GM19452 (cell line): ENCODE data around the gene FCER2.
"Not testable (repeated sequence)": the region's sequence is repeated elsewhere in the genome, so short reads cannot be mapped to it uniquely, and the experiment has no call there.

Experiments
- ATAC-seq: cut with Tn5 transposase; IDR thresholded peaks from one replicate; pipeline ENCODE4 v1.9.1; 2021; ENCODE audit not compliant: unreplicated experiment

Gene FCER2

GRCh38 chr19:7652061-7652641 lies 49.8 kb downstream of the FCER2 start:
- no peak for ATAC-seq

DNA sequence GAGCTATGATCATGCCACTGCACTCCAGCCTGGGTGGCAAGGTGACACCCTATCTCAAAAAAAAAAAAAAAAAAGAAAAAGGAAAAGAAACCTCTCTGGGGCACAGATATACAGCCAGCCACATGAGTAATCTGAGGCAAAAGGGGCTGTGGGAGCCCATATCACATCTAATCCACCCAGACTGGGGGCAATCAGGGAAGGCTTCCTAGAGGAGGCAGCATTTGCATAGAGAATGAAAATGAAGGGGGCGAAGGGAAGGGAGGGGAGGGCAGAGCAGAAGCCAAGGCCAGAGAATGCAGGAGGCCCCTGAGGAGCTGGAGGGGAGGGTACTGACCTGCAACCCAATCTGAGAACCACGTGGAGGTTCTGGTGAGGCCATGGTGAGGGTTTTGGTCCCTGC lies 51.8 kb downstream of the FCER2 start:
- ATAC-seq = no peak

GRCh38 chr19:7648265-7649014 lies 53.5 kb downstream of the FCER2 start:
- no peak for ATAC-seq

DNA sequence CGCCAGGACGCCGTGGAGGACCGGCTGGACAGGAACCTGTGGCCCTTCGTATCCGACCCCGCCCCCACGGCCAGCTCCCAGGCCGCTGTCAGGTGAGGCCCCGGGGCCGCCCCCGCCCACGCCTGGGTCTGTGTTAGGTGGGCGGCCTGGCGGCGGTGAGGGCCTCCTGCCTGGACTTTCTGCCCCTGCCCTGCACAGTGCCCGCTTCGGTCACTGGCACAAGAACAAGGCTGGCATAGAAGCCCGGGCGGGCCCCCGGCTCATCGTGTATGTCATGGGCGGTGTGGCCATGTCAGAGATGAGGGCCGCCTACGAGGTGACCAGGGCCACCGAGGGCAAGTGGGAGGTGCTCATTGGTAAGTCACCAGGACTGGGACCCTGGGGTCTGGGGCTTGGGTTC lies 54.8 kb downstream of the FCER2 start:
- ATAC-seq = no peak

GRCh38 chr19:7646426-7646700 lies 55.6 kb downstream of the FCER2 start:
- ATAC-seq = no peak

GRCh38 chr19:7645656-7646425 lies 56.1 kb downstream of the FCER2 start:
- no peak for ATAC-seq

DNA sequence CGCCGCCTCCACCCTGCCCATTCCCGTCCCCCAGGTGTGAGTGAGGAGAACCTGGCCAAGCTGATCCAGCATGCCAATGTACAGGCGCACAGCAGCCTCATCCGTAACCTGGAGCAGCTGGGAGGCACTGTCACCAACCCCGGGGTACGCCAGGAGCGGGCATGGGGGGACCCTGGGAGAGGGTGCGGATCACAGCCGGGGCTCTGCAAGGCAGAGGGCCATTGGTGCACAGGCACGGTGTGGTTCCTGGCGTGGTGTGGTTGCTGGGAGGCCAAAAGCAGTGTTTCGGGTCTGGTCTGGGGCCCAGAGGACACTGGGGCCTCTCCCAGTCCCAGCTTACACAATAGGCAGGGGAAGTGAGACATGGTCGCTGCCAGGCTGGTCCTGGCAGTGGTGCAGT lies 56.8 kb downstream of the FCER2 start:
- ATAC-seq = no peak

DNA sequence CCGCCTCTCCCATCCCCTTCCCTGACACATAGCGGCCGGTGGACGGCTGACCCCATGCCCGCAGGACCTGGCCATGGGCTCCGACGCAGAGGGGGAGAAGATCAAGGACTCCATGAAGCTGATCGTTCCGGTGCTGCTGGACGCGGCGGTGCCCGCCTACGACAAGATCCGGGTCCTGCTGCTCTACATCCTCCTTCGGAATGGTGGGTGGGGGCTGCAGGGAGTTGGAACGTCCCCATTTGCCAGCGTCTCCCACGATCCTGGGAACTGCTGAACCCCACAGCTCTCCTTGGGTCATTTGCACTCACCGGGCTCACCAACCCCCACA lies 57.4 kb downstream of the FCER2 start:
- ATAC-seq = no peak

GRCh38 chr19:7643629-7644549 lies 58.0 kb downstream of the FCER2 start:
- not testable (repeated sequence) for ATAC-seq

DNA sequence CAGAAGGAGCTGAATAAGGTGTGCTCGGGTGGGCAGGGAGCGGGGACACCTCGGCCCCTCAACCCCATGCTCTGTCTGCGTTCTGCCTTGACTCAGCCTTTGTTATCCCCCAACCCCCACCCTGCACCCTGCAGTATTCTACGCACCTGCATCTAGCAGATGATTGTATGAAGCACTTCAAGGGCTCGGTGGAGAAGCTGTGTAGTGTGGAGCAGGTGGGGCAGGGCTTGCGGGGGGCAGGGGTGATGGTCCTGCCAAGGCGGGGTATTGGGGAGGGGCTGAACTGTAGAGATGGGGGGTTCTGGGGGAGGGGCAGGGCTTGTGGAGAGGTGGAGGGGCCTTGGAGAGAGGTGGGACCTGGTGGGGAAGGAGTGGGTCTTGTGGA lies 58.9 kb downstream of the FCER2 start:
- no peak for ATAC-seq

DNA sequence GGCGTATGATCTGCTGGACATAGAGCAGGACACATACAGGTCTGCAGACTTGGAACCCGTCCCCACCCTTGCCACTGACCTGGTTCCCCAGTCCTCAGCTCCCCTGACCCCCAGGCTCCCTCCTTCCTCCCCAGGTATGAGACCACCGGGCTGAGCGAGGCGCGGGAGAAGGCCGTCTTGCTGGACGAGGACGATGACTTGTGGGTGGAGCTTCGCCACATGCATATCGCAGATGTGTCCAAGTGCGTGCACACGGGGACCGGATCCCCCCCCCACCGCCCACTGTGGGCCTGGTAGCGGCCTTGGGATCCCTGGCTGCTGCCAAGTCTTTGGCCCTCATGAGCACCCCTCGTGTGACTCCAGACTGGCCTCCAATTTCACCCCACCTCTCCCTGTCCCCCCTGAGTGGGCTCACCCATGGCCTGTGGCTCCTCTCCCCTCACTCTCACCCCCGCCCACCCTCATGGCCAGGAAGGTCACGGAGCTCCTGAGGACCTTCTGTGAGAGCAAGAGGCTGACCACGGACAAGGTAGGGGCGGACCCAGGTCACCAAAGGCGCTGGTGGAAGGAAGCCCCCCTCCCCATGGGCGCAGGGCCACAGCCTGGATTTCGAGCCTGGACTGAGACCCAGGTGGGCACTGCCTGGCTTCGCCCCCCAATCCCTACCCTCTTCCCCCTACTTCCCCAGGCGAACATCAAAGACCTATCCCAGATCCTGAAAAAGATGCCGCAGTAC lies 59.5 kb downstream of the FCER2 start:
- no peak for ATAC-seq

DNA sequence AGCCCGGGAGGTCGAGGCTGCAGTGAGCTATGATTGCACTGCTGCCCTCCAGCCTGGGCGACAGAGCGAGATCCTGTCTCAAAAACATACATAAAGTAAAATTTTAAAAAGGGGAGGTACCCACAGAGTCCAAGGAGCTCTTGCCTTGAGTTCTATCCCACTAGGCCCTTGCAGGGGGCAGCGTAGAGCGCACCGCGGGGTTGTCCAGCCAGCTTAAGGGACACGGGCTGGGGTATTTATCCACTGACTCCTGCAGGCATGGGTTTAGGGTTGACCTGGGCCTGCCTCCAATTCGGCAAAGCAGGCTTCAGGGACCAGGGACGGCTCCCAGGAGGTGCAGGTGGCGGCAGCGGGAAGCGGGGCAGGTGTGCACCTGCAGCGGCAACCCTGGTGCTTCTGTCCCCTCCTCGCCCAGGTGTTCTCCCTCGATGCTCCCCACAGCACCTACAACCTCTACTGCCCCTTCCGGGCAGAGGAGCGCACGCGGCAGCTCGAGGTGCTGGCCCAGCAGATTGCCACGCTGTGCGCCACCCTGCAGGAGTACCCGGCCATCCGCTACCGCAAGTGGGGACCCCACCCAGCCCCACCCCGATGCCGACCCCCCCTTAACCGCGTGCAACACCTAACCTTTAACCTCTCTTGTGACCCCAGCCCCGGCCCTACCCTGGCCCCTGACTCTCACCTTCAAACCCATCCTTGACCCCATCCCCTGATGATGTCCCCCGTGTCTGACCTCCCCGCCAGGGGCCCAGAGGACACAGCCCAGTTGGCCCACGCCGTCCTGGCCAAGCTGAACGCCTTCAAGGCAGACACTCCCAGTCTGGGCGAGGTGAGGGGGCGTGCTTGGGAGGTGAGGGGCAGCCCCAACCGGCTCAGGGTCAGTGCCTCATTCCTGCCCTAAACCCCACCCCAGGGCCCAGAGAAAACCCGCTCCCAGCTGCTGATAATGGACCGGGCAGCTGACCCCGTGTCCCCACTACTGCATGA lies 60.3 kb downstream of the FCER2 start:
- ATAC-seq = no peak

DNA sequence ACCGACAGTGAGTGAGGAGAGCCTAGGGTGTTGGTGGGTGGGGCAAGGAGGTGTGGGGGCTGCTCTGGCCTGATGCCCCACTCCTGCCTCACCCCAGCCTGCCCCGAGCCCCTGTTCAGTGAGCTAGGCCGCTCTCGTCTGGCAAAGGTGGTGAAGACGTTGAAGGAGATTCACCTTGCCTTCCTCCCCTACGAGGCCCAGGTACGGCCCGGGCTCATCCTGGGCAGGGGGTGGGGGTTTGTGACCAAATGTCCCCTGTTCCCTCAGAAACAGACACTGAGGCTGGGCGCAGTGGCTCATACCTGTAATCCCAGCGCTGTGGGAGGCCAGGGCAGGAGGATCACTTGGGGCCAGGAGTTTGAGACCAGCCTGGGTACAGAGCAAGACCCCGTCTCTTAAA lies 61.1 kb downstream of the FCER2 start:
- no peak for ATAC-seq

DNA sequence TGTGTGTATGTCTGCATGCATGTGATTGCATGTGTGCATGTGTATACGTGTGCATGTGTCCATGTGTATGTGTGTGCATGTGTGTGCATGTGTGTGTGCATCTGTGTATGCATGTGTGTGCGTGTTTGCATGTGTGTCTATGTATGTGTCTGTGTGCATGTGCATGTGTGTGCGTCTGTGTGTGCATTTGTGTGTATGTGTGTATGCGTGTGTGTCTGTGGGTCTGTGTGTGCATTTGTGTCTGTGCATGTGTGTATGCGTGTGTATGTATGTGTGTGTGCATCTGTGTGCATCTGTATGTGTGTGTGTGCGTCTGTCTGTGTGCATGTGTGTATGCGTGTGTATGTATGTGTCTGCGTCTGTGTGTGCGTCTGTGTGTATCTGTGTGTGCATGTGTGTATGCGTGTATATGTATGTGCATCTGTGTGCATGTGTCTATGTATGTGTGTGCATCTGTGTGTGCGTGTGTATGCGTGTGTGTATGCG lies 62.0 kb downstream of the FCER2 start:
- no peak for ATAC-seq

DNA sequence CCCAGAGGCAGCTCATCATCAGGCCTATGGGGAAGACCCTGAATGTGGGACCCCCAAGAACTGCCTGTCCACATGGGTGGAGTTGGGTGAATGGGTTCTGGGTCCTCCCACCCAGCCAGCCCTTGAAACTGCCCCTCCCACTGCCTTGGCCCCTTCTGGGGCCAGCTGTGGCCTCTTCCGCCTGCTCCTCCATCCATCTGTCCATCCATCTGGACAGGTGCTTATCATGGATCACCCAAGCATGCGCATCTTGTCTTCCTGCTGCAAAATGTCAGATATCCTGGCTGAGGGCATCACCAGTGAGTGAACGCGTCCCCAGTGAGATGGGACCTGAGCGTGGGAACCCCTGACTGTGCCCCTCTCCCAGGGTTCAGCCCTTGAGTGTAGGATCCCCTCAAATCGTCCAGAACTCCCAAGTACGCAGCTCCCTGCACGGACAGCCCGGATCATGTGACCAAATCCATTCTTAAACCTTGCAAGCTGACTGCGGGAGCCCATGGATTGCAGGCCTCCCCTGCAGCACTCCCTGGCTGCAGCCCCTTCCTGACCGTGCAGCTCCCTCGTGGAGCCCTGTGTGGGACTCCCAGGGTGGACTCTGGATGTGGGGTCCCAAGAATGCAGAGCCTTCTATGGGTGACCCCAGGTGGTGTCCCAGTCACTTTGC lies 63.0 kb downstream of the FCER2 start:
- no peak for ATAC-seq
